NCI-H446 (cell line): ENCODE results near the gene PARD3B.

Experiments used
- DNase-seq, 2 experiments: peaks; one replicate each; lab custom pipeline; 2025; lab: John Stamatoyannopoulos, UW

The PARD3B gene

DNA sequence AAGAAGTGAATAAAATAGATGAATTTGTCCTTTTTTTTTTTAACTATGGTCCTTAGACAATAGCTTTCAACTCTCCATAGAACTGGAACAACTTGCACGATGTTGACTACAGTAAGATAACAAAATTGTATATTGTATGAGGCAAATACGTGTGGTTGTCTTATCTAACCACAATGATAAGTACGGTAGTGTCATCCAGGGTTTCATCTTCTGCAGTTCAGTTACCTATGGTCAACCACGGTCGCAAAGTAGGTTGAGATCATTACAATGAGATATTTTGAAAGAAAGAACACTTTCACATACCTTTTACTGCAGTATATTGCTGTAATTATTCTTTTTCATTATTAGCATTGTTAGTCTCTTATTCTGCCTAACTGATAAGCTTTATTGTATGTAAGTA is 295.2 kb downstream of the PARD3B start:
- DNase-seq = no peak

DNA sequence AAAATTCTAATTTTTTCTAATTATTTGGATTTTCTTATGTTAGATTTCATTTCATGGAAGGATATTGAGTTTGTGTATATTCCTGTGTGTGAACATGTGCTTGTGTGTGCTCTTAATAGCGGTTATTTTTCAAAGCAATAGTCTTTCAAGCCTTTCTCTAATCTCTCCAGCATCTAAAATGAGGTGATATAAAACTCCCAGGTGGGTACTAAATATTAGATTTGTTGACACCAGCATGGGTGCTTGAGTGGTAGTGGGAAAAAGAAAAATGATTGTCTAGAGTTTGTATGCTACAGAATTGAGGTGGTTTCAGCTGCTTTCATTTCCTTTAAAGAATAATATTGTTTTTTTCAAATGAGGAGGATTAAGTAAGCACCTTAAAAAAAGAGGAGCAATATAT is 296.8 kb downstream of the PARD3B start:
- no peak for DNase-seq

DNA sequence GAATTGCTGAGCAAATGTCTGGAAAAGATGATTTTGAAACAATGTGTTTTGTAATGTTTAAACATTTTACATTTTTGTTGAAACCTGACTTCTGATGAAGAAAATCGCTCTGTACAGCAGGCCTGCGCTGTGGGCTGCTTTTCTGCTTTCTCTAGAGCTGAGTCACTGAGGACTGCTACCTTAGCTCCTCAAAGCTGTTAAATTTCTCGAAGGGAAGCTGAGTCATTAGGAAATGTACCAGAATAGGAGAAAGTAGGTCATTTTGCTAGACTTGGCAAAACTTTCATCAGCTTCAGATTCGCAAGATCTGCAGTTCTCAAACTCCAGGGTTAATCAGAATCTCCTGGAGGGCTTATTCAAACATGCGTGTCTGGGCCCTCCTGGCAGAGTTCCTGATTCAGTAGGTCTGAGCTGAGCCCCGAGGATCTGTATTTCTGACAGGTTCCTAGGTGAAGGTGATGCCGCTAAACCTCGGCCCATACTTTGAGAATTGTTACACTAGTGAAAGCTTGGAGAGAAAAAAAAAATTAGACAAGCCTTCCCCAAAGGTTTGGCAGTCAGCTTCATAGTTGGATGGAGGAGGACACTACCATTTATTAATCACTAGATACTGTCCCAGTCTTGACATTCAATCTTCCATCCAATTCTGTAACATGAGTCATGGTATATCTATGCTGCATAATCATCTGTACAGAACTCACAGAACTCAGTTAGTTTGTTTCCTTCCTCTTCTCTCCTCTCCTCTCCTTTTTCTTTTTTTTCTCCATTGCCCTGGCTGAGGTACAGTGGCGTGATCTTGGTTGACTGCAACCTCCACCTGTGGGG is 297.6 kb downstream of the PARD3B start:
- DNase-seq = peak in 1 of 2 experiments; percentile 45

DNA sequence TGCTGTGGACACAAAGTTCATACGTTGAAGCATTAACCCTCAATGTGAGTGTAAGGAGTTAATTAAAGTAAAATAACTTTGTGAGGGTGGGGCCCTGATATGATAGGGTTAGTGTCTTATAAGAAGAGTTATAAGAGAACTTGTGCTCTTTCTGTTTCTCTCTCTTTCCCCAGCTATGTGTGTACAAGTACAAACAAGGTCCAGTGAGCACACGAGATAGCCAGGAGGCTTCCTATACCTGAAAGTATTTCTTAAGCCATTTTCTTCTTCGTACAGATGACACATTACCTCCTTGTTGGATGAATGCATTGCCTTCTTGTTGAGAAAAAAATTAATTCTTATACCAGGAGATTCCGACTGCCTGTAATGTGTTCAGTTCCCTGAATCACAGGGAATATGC is 301.2 kb downstream of the PARD3B start:
- no peak for DNase-seq

DNA sequence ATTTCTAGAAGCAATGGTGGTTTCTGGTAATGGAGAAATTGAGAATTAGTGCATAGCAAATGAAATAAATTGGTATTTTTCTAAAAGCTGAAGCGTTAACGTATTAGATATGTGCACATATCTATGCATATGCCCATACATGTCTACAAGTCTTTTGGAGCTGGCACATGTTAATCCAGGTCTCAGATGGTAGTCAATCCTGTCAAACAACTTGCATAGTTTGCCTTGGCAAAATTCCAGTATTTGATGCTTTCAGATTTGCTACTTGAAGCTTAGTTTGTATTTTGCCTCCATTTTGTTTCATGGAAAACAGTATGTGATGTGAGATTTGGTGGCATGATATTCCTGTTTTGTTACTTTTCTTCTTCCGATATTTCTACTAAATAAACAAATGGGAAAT is 304.6 kb downstream of the PARD3B start:
- peak; percentile 14 to 65 for DNase-seq

DNA sequence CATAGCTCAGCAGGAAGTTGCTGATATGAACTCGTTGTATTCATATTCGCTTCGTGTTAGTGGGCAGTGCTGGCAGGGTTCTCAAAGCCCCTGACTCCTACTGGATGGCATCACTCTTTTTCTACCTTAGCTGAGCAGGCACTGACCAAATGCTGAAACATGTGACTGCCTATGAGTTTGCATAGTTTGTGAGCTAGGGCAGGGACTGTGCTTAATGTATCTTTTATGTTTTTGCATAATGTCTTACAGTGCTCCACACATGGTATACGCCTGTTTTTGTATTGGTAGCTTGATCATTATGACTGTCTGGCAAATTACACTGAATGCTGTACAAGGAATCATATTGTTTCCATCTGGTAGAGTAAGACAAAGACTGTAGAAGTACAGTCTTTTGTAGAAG is 305.3 kb downstream of the PARD3B start:
- no peak for DNase-seq

DNA sequence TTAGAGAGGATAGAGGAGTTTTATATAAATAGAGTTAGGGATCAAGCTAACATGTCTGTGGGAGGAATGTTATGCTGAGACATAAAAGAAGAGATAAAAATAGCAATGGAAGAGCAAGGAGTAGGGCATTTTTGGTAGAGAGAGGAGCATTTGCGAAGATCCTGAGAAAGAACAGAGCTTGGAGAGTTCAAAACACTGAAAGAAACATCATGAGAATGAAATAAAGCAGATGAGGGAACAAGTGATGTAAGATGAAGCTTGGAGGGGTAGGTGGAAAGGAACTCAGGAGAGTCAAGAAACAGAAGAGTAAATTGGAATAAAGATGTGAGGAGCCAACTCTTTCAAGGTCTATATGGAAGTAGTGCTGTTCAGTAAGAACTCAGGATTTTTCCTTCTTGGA is 308.6 kb downstream of the PARD3B start:
- no peak for DNase-seq

DNA sequence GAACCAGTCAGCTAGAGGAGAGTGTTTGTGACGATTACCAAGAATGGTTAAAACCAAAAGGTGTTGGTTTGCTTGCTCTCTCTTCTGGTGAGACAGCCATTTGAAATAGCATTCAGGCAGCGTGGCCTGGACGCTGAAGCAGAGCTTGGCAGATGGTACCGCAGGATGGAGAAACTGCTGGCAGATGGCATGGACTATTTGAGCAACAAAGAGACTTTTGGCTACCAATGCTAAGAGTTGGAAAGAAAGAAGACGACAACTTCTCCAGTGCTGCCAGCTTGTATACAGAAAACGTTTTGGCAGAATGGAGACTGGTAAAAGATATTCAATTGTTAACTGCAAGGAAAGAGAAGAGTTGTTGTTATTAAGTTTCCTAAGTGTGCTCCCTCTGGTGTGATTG is 315.0 kb downstream of the PARD3B start:
- peak; percentile 89 to 97 for DNase-seq

DNA sequence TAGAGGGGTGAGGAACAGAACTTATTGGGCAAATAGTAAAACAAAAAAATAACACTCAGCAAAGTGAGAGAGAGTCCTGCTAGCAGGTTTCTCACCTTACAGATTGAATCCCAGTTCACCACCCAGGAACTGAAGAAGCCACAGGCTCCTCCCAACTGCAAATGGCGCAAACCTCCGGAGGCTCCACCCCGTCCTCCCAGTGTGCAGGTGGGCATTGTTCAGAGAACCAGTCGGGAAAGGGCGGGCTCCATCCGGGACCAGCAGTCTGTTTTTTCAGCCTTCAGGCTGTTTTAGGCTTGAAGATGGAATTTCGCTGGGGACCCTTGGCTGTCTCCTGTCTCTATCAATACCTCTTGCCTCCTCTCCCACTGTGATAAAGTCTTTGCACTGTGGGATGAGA is 317.5 kb downstream of the PARD3B start:
- DNase-seq = no peak

DNA sequence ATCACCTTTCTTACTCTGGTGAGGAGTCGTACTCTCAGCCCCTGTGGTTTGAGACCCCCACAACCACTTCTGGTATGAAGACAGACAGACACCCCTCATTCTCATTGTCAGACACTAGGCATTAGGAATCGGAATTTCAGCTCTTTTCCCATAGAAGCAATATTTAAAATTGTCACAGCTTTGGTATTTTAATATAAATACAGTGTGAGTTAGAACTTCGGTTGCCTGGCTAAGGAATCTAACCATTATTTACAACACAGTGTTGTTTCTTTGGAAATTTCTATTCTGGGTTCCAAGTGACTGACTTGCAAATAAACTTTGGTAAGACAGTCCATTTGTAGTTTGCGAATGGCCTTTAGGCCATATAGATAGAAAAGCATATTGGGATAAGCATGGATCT is 318.1 kb downstream of the PARD3B start:
- no peak for DNase-seq

DNA sequence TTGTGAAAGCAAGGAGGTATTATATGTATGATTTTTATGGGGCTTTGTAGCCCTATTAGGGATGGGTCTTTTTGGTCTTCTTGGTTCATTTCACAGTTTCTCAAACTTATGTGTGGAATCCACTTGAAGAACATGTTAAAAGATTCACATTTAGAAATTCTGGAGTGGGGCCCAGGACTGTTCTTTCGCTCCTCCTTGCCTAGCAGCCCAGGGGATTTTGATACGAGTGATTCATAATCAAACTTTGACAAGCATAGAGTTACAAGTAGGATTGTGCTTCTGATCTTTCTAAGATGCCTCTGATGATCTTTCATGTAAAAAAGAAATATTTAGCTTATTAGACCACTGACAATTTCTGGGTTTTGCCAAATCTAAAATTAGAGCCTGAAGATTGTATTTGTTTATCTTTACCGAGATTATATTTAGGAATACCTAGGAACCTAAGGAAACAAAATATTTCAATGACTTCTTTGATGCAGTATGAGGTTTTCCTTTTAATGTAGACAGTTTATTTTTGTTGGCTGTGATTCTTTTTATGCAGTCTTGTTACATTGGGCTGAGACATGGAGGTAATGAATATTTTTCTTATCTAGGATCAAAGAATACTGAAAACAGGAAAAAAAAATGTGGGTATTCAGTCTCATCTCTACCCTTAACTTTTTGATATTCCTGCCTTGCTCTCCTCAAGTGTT is 324.0 kb downstream of the PARD3B start:
- peak in 1 of 2 experiments; percentile 9 for DNase-seq

DNA sequence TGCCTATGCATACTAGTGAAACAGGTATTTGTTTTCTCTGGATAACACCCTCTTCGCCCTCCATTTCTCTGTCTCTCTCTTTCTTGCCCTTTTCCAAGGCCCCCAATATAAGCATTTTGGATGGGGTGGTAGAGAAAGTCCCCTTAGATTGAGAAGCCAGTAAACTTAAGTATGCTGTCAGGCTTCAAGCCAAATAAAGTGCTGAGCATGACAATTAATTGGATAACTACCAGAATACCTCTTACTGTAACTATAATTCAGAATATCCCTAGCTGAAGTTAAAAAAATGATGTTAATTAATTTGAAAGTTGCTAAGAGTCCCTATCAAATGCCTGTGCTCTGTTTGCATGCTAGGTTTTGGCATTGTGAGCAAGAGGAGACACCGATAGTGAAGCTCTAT is 324.8 kb downstream of the PARD3B start:
- no peak for DNase-seq

DNA sequence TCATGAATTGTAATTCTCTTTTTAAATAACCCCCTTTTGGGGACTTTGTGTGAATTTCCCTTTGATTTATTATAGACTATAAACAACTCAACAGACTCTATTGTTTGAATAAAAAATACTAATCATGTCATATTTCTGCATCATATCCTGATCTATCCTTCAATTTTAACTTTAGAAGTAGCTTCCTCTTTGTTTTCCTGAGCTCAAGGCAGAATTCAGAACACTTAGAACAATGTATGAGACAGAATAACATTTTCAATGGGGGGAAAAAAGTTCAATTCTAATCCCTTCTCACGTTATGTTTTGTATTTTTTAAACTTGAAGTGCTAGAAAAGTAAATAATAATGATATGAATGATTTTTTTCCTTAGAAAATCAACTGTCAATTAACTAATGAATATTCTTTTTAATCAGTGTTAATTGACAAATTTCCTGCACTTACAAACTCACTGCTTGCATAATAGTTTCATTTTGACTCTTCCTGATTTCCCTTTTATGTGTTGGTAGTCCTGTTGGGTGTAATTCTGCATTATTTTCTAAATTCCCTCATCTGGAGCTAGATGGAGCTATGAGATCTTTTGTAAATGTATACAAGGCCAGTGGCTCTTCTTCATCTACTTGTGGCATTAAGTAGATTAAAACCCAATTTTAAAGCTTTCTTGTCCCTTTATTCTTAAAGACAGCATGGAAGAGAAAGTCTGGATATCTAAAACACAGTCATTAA is 326.1 kb downstream of the PARD3B start:
- DNase-seq = peak; percentile 28 to 50

DNA sequence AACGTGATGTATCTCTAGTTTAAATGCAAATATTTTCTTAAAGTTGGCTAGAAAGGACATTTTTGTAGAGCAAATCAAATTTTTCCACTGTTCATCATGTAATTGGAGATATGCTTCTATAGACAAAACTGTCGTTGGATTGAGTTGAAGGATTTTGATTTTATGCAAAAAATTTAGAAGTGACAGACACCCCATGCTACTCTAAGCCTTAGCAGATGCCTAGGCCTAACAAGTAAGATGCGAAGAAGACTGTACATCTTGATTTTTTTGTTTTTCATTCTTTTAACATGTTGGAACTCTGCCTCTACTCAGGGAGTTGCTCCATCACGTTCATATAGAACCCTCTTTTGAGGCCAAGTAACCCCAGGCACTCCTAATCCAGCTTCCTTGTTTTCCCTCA is 331.0 kb downstream of the PARD3B start:
- DNase-seq = no peak

DNA sequence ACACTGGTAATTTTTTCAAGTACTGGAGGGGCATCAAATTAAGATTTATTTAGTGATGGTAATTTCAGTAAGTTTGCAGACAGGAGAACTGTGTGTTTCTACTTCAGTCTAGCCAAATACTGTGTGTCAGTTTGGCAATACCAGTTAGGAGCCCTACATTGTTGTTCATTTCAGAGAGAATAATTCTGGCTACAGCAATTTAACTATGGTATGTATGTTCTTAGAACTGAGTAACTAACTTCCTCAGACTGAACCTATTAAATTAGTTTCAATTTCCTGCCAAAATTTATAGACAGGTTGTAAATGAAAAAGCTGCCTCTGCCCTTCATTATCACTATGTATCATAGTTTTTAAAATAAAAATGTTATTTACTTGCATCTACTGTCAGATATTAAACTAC is 332.4 kb downstream of the PARD3B start:
- DNase-seq = no peak

DNA sequence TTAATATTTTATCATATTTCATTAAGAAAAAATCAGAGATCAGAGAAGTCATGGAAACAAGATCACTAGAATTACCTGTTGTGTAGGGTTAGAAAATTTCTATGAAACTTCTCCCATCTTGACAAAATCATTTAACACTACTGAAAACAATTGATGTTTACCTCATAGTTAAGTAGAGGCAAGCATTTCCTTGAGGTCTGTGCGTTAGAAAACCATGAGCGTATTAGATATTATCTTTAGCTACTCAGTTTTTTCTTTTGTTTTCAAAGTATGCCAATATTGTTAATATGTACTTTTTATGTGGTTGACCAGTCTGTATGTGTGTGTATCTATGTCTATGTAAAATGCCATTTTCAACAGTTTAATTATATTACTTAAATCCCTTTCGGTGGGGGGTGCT is 335.7 kb downstream of the PARD3B start:
- DNase-seq = no peak

DNA sequence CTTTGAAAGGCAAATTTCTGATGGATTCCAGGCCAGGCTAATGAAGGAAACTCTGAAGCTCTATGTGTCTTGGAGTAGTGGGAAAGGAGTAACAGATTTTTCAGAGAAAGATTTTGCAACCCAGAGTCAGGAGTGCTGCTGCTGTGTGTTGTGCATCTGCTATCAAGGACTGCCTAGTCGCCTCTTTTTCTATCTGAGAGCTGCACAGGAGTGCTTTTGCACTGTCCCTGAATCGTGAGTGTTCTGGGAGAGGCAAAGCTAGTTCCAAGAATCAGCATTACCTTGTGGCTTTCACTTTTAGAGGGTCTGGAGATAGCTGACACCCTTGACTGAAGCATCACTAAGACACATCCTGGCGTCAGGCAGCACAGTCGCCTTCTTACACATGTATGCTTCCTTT is 336.4 kb downstream of the PARD3B start:
- no peak for DNase-seq

DNA sequence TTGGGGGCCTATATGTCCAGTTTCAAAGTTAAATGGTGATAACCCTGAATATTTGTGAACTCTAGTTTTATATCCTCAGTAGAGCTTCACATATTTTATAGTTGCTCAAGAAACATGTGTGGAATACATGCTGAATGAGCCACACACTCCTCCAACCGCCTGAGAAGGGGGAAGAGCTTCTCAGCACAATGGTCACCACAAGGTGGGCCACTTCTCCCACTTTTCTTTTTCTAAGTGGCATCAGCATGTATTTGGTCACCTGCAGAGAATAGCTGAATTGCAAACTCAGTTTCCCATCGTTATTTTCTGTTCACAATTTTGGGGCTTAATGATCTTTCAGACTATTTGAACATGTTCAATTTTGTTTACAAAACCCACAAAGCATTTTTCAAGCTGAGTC is 340.5 kb downstream of the PARD3B start:
- DNase-seq = no peak

DNA sequence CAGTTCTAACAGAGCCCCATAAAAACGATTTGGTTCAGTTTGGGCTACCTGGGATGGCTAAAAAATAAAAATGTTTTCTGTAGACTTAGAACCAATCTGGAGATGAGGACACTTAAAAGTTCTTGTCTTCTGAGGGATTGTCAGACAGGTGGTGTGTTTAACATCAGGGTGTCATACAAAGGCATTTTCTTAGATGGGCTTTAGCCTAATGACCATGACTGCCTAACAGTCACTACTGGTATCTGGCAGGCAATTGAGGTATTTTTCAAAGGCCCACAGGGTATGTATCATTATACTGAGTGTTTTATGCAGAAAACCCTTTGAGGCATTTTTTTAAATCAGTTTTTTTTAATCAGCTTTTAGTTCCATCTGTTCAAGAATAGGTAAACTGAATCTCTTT is 341.4 kb downstream of the PARD3B start:
- DNase-seq = no peak

DNA sequence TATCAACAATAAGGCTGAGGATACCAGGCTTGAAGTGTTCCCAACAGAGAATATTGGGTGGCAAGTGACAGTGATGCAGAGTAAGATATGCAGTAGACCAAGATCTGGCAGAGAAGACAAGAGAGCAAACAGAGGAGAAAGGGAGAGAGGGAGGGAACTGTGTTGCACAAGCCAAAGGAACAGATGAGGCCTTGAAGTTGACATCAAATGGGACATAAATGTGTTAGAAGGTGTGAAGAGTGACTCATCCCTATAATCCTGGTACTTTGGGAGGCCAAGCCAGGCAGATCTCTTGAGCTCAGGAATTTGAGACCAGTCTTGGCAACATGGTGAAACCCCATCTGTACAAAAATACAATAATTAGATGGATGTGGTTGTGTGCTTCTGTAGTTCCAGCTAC is 342.9 kb downstream of the PARD3B start:
- peak in 1 of 2 experiments; percentile 32 for DNase-seq

DNA sequence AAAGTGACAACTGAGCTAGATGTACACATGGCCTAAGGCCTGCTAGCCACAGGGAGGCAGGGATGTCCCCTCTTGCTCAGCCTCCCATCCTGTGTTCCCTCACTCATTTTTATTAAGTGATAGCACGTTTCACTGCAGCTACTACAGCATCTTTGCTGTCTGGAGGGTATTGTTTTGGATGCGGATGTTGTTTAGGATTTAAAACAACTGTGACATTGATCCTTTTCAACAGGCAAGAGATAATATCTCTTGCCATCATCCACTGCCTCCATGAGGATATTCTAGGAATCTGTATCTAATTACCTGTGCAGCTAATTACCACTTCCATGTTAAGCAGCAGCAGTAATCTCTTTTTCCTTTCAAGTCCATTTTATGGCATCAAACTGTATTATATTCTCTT is 345.4 kb downstream of the PARD3B start:
- no peak for DNase-seq

DNA sequence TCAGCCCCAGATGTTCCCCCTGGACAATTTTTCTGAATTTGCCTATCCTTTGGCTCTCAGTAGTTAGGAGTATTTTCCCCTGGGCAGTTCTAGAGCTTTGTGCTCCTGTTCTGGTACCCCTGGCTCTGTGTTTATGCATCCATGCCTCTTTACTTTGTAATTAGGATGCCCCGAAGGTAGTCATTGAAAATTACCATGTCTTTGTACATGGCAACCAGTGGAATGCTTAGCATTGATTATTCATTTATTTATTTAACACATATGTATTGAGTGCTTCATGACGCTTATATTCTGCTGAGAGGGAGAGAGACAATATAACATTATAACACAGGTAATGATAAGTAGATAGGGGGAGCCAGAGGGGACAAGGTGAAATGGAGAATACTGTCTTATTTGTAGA is 346.5 kb downstream of the PARD3B start:
- DNase-seq = no peak
